ENCODE results near the gene INPP5F.

Gene INPP5F

GRCh38 chr10:119725828-119726675 lies at the start of gene INPP5F:
Gene INPP5F, plus strand, starts transcription at chr10:119726050. Its CDS starts 213 bp downstream, at chr10:119726263.
- peak within 1 kb of the TSS; percentile 91 for H3K27ac Mint-ChIP-seq
- H3K9me3 Mint-ChIP-seq: peaks cover 6% of the 10 kb centered on the region
- H3K4me3 Mint-ChIP-seq: peak within 1 kb of the TSS; percentile 91
- peaks cover 53% of the 10 kb centered on the region for H3K4me1 Mint-ChIP-seq (ENCODE audit: low read depth)
- H3K27me3 Mint-ChIP-seq: no peaks in the 10 kb centered on the region
- peaks cover 16% of the 10 kb centered on the region for H3K36me3 Mint-ChIP-seq (ENCODE audit: low read depth)

- Mint-ChIP-seq H3K4me3 (no peak overlapping the region), H3K9me3 (no peaks in the 10 kb centered on the region), H3K36me3 (ENCODE audit: low read depth) (peaks cover 30% of the 10 kb centered on the region), H3K27me3 (no peaks in the 10 kb centered on the region), H3K4me1 (ENCODE audit: low read depth) (peaks cover 22% of the 10 kb centered on the region), H3K27ac (peak overlapping the region; percentile 65)
Measured at GRCh38 chr10:119677126-119677525, 48.7 kb upstream of the INPP5F start.

GRCh38 chr10:119677904-119678755 lies 47.7 kb upstream of the INPP5F start:
- H3K27me3 Mint-ChIP-seq: no peaks in the 10 kb centered on the region
- no peak overlapping the region for H3K27ac Mint-ChIP-seq
- H3K4me1 Mint-ChIP-seq (ENCODE audit: low read depth): peaks cover 27% of the 10 kb centered on the region
- peaks cover 23% of the 10 kb centered on the region for H3K36me3 Mint-ChIP-seq (ENCODE audit: low read depth)
- H3K4me3 Mint-ChIP-seq: no peak overlapping the region
- H3K9me3 Mint-ChIP-seq: no peaks in the 10 kb centered on the region

GRCh38 chr10:119679480-119679829 lies 46.4 kb upstream of the INPP5F start:
- Mint-ChIP-seq H3K9me3 (no peaks in the 10 kb centered on the region), H3K4me3 (no peak overlapping the region), H3K36me3 (ENCODE audit: low read depth) (peaks cover 10% of the 10 kb centered on the region), H3K27me3 (no peaks in the 10 kb centered on the region), H3K4me1 (ENCODE audit: low read depth) (peaks cover 27% of the 10 kb centered on the region), H3K27ac (no peak overlapping the region)

GRCh38 chr10:119680050-119680449 lies 45.8 kb upstream of the INPP5F start:
- H3K9me3 Mint-ChIP-seq: no peaks in the 10 kb centered on the region
- H3K4me1 Mint-ChIP-seq (ENCODE audit: low read depth): peaks cover 27% of the 10 kb centered on the region
- H3K36me3 Mint-ChIP-seq (ENCODE audit: low read depth): peaks cover 10% of the 10 kb centered on the region
- H3K4me3 Mint-ChIP-seq: no peak overlapping the region
- no peaks in the 10 kb centered on the region for H3K27me3 Mint-ChIP-seq
- no peak overlapping the region for H3K27ac Mint-ChIP-seq

GRCh38 chr10:119680650-119681081 lies 45.2 kb upstream of the INPP5F start:
- Mint-ChIP-seq H3K9me3 (no peaks in the 10 kb centered on the region), H3K27ac (no peak overlapping the region), H3K4me1 (ENCODE audit: low read depth) (peaks cover 27% of the 10 kb centered on the region), H3K4me3 (no peak overlapping the region), H3K36me3 (ENCODE audit: low read depth) (peaks cover 10% of the 10 kb centered on the region), H3K27me3 (no peaks in the 10 kb centered on the region)

- Mint-ChIP-seq H3K4me3 (peak overlapping the region; percentile 53), H3K9me3 (no peaks in the 10 kb centered on the region), H3K27ac (peak overlapping the region; percentile 36), H3K36me3 (ENCODE audit: low read depth) (no peaks in the 10 kb centered on the region), H3K27me3 (no peaks in the 10 kb centered on the region), H3K4me1 (ENCODE audit: low read depth) (peaks cover 34% of the 10 kb centered on the region)
Measured at GRCh38 chr10:119686465-119687191, 39.2 kb upstream of the INPP5F start.

- no peaks in the 10 kb centered on the region for H3K27me3 Mint-ChIP-seq
- peak overlapping the region; percentile 53 for H3K4me3 Mint-ChIP-seq
- H3K27ac Mint-ChIP-seq: peak overlapping the region; percentile 77
- H3K4me1 Mint-ChIP-seq (ENCODE audit: low read depth): peaks cover 26% of the 10 kb centered on the region
- H3K9me3 Mint-ChIP-seq: no peaks in the 10 kb centered on the region
- no peaks in the 10 kb centered on the region for H3K36me3 Mint-ChIP-seq (ENCODE audit: low read depth)
Measured at GRCh38 chr10:119687192-119688032, 38.4 kb upstream of the INPP5F start.

GRCh38 chr10:119688033-119688508 lies 37.8 kb upstream of the INPP5F start:
- H3K4me3 Mint-ChIP-seq: no peak overlapping the region
- H3K4me1 Mint-ChIP-seq (ENCODE audit: low read depth): peaks cover 29% of the 10 kb centered on the region
- H3K27me3 Mint-ChIP-seq: no peaks in the 10 kb centered on the region
- no peaks in the 10 kb centered on the region for H3K9me3 Mint-ChIP-seq
- H3K36me3 Mint-ChIP-seq (ENCODE audit: low read depth): no peaks in the 10 kb centered on the region
- H3K27ac Mint-ChIP-seq: no peak overlapping the region

GRCh38 chr10:119689016-119689580 lies 36.8 kb upstream of the INPP5F start:
- no peak overlapping the region for H3K27ac Mint-ChIP-seq
- no peak overlapping the region for H3K4me3 Mint-ChIP-seq
- no peaks in the 10 kb centered on the region for H3K36me3 Mint-ChIP-seq (ENCODE audit: low read depth)
- no peaks in the 10 kb centered on the region for H3K9me3 Mint-ChIP-seq
- H3K4me1 Mint-ChIP-seq (ENCODE audit: low read depth): peaks cover 39% of the 10 kb centered on the region
- no peaks in the 10 kb centered on the region for H3K27me3 Mint-ChIP-seq

- no peak overlapping the region for H3K27ac Mint-ChIP-seq
- H3K36me3 Mint-ChIP-seq (ENCODE audit: low read depth): no peaks in the 10 kb centered on the region
- H3K4me3 Mint-ChIP-seq: no peak overlapping the region
- peaks cover 36% of the 10 kb centered on the region for H3K4me1 Mint-ChIP-seq (ENCODE audit: low read depth)
- H3K9me3 Mint-ChIP-seq: no peaks in the 10 kb centered on the region
- H3K27me3 Mint-ChIP-seq: no peaks in the 10 kb centered on the region
Measured at GRCh38 chr10:119691726-119692125, 34.1 kb upstream of the INPP5F start.

- Mint-ChIP-seq H3K27ac (peak overlapping the region; percentile 13), H3K4me3 (no peak overlapping the region), H3K9me3 (no peaks in the 10 kb centered on the region), H3K4me1 (ENCODE audit: low read depth) (peaks cover 22% of the 10 kb centered on the region), H3K27me3 (no peaks in the 10 kb centered on the region), H3K36me3 (ENCODE audit: low read depth) (no peaks in the 10 kb centered on the region)
Measured at GRCh38 chr10:119693262-119693957, 32.4 kb upstream of the INPP5F start.

GRCh38 chr10:119694608-119695007 lies 31.2 kb upstream of the INPP5F start:
- H3K27ac Mint-ChIP-seq: no peak overlapping the region

More at GRCh38 chr10:119694608-119695007, 31.2 kb upstream of the INPP5F start:
- H3K36me3 Mint-ChIP-seq (ENCODE audit: low read depth): no peaks in the 10 kb centered on the region
- no peak overlapping the region for H3K4me3 Mint-ChIP-seq
- no peaks in the 10 kb centered on the region for H3K27me3 Mint-ChIP-seq
- no peaks in the 10 kb centered on the region for H3K9me3 Mint-ChIP-seq
- H3K4me1 Mint-ChIP-seq (ENCODE audit: low read depth): peaks cover 24% of the 10 kb centered on the region
